WTC11 (cell line): Measurements from ENCODE around the gene RXRA. TPM values are rescaled to one million over a fixed set of nuclear protein-coding genes. Genes with fewer than 3 reads are reported as not detected.

Source experiments
- ATAC-seq: fragments of 200-7000 bp; cut with Tn5 transposase; 2 replicates; pipeline ENCODE4 v1.10.0; 2021; ENCODE audit warnings: mild to moderate bottlenecking, moderate library complexity
- CTCF ChIA-PET: fragments of 300-600 bp; sonication (Branson Sonifier 250); formaldehyde crosslinking; loops from one replicate; lab custom pipeline; 2021; ENCODE audit warnings: antibody characterized with exemption; lab: Charles Lee
- POLR2A ChIA-PET: fragments of 350-600 bp; sonication (Branson Sonifier 250); formaldehyde crosslinking; loops from one replicate; lab custom pipeline; 2021; ENCODE audit warnings: antibody characterized with exemption; lab: Charles Lee
- DNase-seq: peaks from one replicate; pipeline ENCODE4 v3.0.0; 2021; ENCODE audit warnings: low spot score
- H3K27ac Mint-ChIP-seq: 2 replicates; pipeline ENCODE4 v1.8.0; 2021; ENCODE audit warnings: mixed read lengths
- H3K27me3 Mint-ChIP-seq: 2 replicates; pipeline ENCODE4 v1.8.0; 2021; ENCODE audit warnings: low read depth, mild to moderate bottlenecking, moderate library complexity, mixed read lengths
- H3K36me3 Mint-ChIP-seq: 2 replicates; pipeline ENCODE4 v1.8.0; 2021; ENCODE audit warnings: mixed read lengths
- H3K4me1 Mint-ChIP-seq: 2 replicates; pipeline ENCODE4 v1.8.0; 2022; ENCODE audit warnings: mixed read lengths
- H3K4me3 Mint-ChIP-seq: 2 replicates; pipeline ENCODE4 v1.8.0; 2021; ENCODE audit warnings: mild to moderate bottlenecking, moderate library complexity, mixed read lengths
- H3K9me3 Mint-ChIP-seq: 2 replicates; pipeline ENCODE4 v1.8.0; 2021; ENCODE audit warnings: mixed read lengths
- ATF1 ChIP-seq: sonication (generic); formaldehyde crosslinking; IDR thresholded peaks from 2 replicates; pipeline ENCODE4 v1.8.1; 2023; ENCODE audit warnings: mild to moderate bottlenecking, moderate library complexity, missing genetic modification reagents
- CTCF ChIP-seq: fragments of 200-600 bp; IDR thresholded peaks from 2 replicates; pipeline ENCODE4 v1.8.0; 2022; ENCODE audit warnings: antibody characterized with exemption
- ELF4 ChIP-seq: sonication (generic); formaldehyde crosslinking; IDR thresholded peaks from 2 replicates; pipeline ENCODE4 v1.8.1; 2022; ENCODE audit warnings: low read depth, mild to moderate bottlenecking, moderate library complexity, missing genetic modification reagents
- EMX1 ChIP-seq: fragments of 250-450 bp; sonication (Bioruptor Pico); IDR thresholded peaks from 2 replicates; pipeline ENCODE4 v1.8.0; 2021; ENCODE audit warnings: mild to moderate bottlenecking
- FOXP1 ChIP-seq: sonication (generic); formaldehyde crosslinking; IDR thresholded peaks from 2 replicates; pipeline ENCODE4 v1.8.0; 2022; ENCODE audit warnings: missing genetic modification reagents, mild to moderate bottlenecking, moderate library complexity, borderline replicate concordance
- NR1H2 ChIP-seq: sonication (generic); formaldehyde crosslinking; IDR thresholded peaks from 2 replicates; pipeline ENCODE4 v1.9.0; 2021; ENCODE audit warnings: mild to moderate bottlenecking, moderate library complexity, missing genetic modification reagents
- SOX15 ChIP-seq: fragments of 250-450 bp; sonication (Bioruptor Pico); IDR thresholded peaks from 2 replicates; pipeline ENCODE4 v1.9.0; 2021; ENCODE audit warnings: mild to moderate bottlenecking
- ZBTB21 ChIP-seq: sonication (generic); formaldehyde crosslinking; IDR thresholded peaks from 2 replicates; pipeline ENCODE4 v1.8.1; 2023; ENCODE audit warnings: mild to moderate bottlenecking, missing genetic modification reagents, borderline replicate concordance
- ZNF263 ChIP-seq: sonication (generic); formaldehyde crosslinking; IDR thresholded peaks from 2 replicates; pipeline ENCODE4 v1.8.1; 2022; ENCODE audit warnings: low read depth, mild to moderate bottlenecking, moderate library complexity, missing genetic modification reagents
- ZNF396 ChIP-seq: fragments of 250-450 bp; sonication (Bioruptor Pico); IDR thresholded peaks from 2 replicates; pipeline ENCODE4 v1.8.0; 2021; ENCODE audit warnings: mild to moderate bottlenecking, moderate library complexity, borderline replicate concordance
- total RNA-seq: library from RNA; stranded (reverse); gene quantifications from 3 replicates; pipeline ENCODE4 v1.2.3, GENCODE V29; 2021
- TF ChIP-seq, protein P1 (sequence below): sonication (generic); formaldehyde crosslinking; IDR thresholded peaks from 2 replicates; pipeline ENCODE4 v1.8.1; 2022; ENCODE audit warnings: mild to moderate bottlenecking, missing genetic modification reagents, moderate library complexity, borderline replicate concordance
- TF ChIP-seq, protein P2 (sequence below): sonication (generic); formaldehyde crosslinking; IDR thresholded peaks from 2 replicates; pipeline ENCODE4 v1.8.0; 2022; ENCODE audit warnings: missing genetic modification reagents
- TF ChIP-seq, protein P3 (sequence below): sonication (generic); formaldehyde crosslinking; IDR thresholded peaks from 2 replicates; pipeline ENCODE4 v1.8.1; 2022; ENCODE audit warnings: missing genetic modification reagents, borderline replicate concordance
- TF ChIP-seq, protein P4 (sequence below): sonication (generic); formaldehyde crosslinking; IDR thresholded peaks from 2 replicates; pipeline ENCODE4 v1.8.1; 2022; ENCODE audit warnings: mild to moderate bottlenecking, moderate library complexity, missing genetic modification reagents
- TF ChIP-seq, protein P5 (sequence below): sonication (generic); formaldehyde crosslinking; IDR thresholded peaks from 2 replicates; pipeline ENCODE4 v1.8.1; 2023; ENCODE audit warnings: mild to moderate bottlenecking, missing genetic modification reagents, moderate library complexity

Gene RXRA
- total RNA-seq, 1 experiment from 2014 or later, result 27.5 TPM

GRCh38 chr9:134414900-134415425 lies 88.7 kb downstream of the RXRA start:
- no peaks in the 10 kb centered on the region for H3K27me3 Mint-ChIP-seq
- ATAC-seq (no peak), DNase-seq (no peak)
- H3K27ac Mint-ChIP-seq, result no peak overlapping the region
- no peak overlapping the region for H3K4me3 Mint-ChIP-seq
- TF ChIP-seq EMX1 (CRISPR knock-in tag), result no peak
- no peak for TF ChIP-seq ZNF263 (CRISPR knock-in tag)
- no peak for TF ChIP-seq NR1H2
- no peak for TF ChIP-seq SOX15
- TF ChIP-seq CTCF, result no peak
- TF ChIP-seq, protein P1, sequence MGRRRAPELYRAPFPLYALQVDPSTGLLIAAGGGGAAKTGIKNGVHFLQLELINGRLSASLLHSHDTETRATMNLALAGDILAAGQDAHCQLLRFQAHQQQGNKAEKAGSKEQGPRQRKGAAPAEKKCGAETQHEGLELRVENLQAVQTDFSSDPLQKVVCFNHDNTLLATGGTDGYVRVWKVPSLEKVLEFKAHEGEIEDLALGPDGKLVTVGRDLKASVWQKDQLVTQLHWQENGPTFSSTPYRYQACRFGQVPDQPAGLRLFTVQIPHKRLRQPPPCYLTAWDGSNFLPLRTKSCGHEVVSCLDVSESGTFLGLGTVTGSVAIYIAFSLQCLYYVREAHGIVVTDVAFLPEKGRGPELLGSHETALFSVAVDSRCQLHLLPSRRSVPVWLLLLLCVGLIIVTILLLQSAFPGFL (CRISPR knock-in tag), result no peak
- TF ChIP-seq ZNF396 (CRISPR knock-in tag), result no peak
- TF ChIP-seq, protein P2, sequence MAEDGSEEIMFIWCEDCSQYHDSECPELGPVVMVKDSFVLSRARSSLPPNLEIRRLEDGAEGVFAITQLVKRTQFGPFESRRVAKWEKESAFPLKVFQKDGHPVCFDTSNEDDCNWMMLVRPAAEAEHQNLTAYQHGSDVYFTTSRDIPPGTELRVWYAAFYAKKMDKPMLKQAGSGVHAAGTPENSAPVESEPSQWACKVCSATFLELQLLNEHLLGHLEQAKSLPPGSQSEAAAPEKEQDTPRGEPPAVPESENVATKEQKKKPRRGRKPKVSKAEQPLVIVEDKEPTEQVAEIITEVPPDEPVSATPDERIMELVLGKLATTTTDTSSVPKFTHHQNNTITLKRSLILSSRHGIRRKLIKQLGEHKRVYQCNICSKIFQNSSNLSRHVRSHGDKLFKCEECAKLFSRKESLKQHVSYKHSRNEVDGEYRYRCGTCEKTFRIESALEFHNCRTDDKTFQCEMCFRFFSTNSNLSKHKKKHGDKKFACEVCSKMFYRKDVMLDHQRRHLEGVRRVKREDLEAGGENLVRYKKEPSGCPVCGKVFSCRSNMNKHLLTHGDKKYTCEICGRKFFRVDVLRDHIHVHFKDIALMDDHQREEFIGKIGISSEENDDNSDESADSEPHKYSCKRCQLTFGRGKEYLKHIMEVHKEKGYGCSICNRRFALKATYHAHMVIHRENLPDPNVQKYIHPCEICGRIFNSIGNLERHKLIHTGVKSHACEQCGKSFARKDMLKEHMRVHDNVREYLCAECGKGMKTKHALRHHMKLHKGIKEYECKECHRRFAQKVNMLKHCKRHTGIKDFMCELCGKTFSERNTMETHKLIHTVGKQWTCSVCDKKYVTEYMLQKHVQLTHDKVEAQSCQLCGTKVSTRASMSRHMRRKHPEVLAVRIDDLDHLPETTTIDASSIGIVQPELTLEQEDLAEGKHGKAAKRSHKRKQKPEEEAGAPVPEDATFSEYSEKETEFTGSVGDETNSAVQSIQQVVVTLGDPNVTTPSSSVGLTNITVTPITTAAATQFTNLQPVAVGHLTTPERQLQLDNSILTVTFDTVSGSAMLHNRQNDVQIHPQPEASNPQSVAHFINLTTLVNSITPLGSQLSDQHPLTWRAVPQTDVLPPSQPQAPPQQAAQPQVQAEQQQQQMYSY (CRISPR knock-in tag), result no peak
- no peaks in the 10 kb centered on the region for H3K9me3 Mint-ChIP-seq
- ChIA-PET CTCF (interaction anchor here (1.4 kb wide), 1 partner anchor 34 kb away, joined by 3 read pairs; no protein-coding TSS in a partner anchor), POLR2A (interaction anchor here (0.8 kb wide), 1 partner anchor 20 kb away, joined by 3 read pairs; no protein-coding TSS in a partner anchor)
- H3K4me1 Mint-ChIP-seq, result peaks cover 1% of the 10 kb centered on the region; the same call in 1 of the 2 replicates
- no peaks in the 10 kb centered on the region for H3K36me3 Mint-ChIP-seq

DNA sequence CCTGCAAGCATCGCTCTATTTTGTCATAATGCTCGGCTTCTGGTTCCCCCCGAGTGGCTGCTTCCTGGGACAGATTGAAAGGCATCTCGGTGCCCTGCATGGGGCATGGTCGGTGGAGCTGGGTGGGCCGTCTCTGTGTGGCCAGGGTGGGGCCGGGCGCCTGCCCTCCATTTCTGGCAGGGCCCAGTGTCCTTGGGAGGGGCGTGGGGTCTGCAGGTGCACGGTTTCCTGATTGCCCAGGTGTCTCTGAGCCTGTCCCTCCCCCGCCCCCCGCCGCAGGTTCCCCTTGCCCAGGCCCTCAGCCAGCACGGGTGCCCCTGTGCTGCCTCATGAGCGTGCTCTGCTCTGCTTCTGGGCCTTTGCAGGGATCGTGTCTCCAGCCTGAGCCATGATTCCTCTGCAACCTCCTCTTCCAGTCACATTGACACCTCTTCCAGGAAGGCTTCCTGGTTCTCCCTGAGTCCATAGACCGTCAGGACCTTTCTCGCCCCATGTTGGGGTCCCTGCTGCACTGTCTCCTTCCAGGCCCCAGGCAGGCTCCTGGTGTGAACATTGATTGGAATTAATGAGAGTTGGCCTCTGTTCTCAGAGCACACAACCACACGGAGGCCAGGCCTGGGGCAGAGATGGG lies 90.2 kb downstream of the RXRA start:
- TF ChIP-seq, protein P3, sequence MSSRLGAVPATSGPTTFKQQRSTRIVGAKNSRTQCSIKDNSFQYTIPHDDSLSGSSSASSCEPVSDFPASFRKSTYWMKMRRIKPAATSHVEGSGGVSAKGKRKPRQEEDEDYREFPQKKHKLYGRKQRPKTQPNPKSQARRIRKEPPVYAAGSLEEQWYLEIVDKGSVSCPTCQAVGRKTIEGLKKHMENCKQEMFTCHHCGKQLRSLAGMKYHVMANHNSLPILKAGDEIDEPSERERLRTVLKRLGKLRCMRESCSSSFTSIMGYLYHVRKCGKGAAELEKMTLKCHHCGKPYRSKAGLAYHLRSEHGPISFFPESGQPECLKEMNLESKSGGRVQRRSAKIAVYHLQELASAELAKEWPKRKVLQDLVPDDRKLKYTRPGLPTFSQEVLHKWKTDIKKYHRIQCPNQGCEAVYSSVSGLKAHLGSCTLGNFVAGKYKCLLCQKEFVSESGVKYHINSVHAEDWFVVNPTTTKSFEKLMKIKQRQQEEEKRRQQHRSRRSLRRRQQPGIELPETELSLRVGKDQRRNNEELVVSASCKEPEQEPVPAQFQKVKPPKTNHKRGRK (CRISPR knock-in tag), result no peak
- TF ChIP-seq ZBTB21 (CRISPR knock-in tag) (no peak), ATF1 (CRISPR knock-in tag) (no peak), ELF4 (no peak), FOXP1 (CRISPR knock-in tag) (no peak)
- TF ChIP-seq, protein P4, sequence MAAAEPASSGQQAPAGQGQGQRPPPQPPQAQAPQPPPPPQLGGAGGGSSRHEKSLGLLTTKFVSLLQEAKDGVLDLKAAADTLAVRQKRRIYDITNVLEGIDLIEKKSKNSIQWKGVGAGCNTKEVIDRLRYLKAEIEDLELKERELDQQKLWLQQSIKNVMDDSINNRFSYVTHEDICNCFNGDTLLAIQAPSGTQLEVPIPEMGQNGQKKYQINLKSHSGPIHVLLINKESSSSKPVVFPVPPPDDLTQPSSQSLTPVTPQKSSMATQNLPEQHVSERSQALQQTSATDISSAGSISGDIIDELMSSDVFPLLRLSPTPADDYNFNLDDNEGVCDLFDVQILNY (CRISPR knock-in tag), result no peak
- TF ChIP-seq, protein P5, sequence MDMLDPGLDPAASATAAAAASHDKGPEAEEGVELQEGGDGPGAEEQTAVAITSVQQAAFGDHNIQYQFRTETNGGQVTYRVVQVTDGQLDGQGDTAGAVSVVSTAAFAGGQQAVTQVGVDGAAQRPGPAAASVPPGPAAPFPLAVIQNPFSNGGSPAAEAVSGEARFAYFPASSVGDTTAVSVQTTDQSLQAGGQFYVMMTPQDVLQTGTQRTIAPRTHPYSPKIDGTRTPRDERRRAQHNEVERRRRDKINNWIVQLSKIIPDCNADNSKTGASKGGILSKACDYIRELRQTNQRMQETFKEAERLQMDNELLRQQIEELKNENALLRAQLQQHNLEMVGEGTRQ (CRISPR knock-in tag), result no peak
- H3K4me1 Mint-ChIP-seq, result no peaks in the 10 kb centered on the region

More for the DNA sequence above, 90.2 kb downstream of the RXRA start:
- Mint-ChIP-seq H3K9me3 (no peaks in the 10 kb centered on the region), H3K4me3 (no peak overlapping the region), H3K36me3 (peaks cover 5% of the 10 kb centered on the region; the same call in 1 of the 2 replicates), H3K27ac (no peak overlapping the region), H3K27me3 (no peaks in the 10 kb centered on the region)
- ChIA-PET CTCF (interaction anchor here (1.4 kb wide), 2 partner anchors 35 to 241 kb away, joined by 3 read pairs; no protein-coding TSS in a partner anchor), POLR2A (no interaction called here)
- ATAC-seq, result no peak
- no peak for DNase-seq
